Endothelial cell of umbilical vein (primary cell): ENCODE data around the gene APOBEC3F.

Experiments
- CTCF ChIP-seq, 2 donors: IDR thresholded peaks; 1 replicate in 1 of 2; 2 replicates in 1 of 2; pipeline ENCODE4 v1.5.1; 2011; ENCODE audit warnings: low read length in 2 of 2, mild to moderate bottlenecking in 2 of 2, moderate library complexity in 2 of 2, control low read depth in 1 of 2, inconsistent platforms in 1 of 2, low read depth in 1 of 2; ENCODE audit not compliant: insufficient read depth in 1 of 2; ENCODE audit errors: extremely low read depth in 1 of 2
- EZH2 ChIP-seq: IDR thresholded peaks from 2 replicates; pipeline ENCODE4 v1.6.1; 2012; ENCODE audit warnings: borderline replicate concordance, low read depth, mild to moderate bottlenecking, moderate library complexity, low read length, inconsistent platforms; ENCODE audit not compliant: severe bottlenecking
- JUN ChIP-seq: IDR thresholded peaks from 2 replicates; pipeline ENCODE4 v1.6.1; 2011; ENCODE audit warnings: borderline replicate concordance, low read depth; ENCODE audit not compliant: insufficient read length, insufficient read depth
- MAX ChIP-seq: IDR thresholded peaks from 2 replicates; pipeline ENCODE4 v1.6.1; 2011; ENCODE audit not compliant: insufficient read depth, insufficient read length

DNA sequence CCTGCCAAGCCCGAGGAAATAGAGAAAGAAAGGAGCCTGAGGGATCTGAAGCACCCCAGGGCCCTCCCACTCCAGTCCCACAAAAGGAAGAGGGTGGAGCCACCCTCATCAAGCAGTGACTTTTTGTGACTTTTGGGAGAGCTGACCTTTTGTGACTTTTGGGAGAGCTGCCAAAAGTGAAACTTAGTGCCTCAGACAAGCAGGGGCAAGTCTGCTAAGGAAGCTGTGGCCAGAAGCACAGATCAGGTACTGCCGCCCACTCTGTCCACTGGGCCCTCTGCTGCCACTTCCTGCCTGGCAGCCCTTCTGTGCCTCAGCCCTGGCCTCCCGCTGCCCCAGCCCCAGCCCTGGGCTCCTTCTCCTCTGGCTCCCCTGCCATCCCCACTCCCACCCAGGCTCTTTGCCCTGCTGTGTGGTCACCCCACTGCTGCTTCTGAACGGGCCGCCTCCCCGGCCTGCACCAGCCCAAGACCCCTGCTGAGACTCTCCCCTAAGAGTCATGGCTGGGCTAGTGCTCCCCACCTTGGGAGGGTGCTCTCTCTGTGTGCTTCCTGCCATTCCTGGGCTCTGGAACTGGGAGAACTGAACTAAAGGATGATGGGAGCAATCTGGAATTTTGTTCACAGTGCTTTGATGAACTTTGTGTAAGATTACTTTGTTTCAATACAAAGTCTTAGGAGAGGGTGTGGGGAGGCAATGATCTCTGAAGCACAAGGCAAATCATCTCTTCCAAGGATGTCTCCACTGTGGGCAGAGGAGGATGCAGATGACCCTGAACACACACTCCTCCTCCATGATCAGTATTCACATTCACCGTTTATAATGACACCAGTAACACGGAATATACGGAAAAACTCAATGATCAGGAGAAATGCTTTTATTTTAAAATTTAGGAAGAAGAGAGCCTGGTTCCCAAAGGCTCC, 56.7 kb downstream of the APOBEC3F start, which contains the start of gene APOBEC3H:
- TF ChIP-seq MAX (no peak), EZH2 (no peak), CTCF (IDR thresholded peaks at IDR 0.05; ENCODE audit: extremely low read depth in 1 of 2, insufficient read depth in 1 of 2, low read depth in 1 of 2, low read length in 2 of 2) (no peak), JUN (no peak)
